NCI-H345 (cell line): ENCODE measurements around the gene BCL2L2.

ENCODE experiments used
- DNase-seq: peaks from one replicate; lab custom pipeline; 2025; lab: John Stamatoyannopoulos, UW

BCL2L2 gene

GRCh38 chr14:23299986-23300686, 6.5 kb upstream of the BCL2L2 start:
- DNase-seq = no peak

GRCh38 chr14:23300687-23301223, 5.9 kb upstream of the BCL2L2 start:
- no peak for DNase-seq

GRCh38 chr14:23301288-23301968, 5.2 kb upstream of the BCL2L2 start:
- peak; percentile 99 for DNase-seq

- DNase-seq = no peak
These were observed 4.7 kb upstream of the BCL2L2 start for GRCh38 chr14:23301969-23302289.

GRCh38 chr14:23302290-23303225, 4.1 kb upstream of the BCL2L2 start, which contains the start of gene PPP1R3E:
Gene PPP1R3E (minus strand): TSS chr14:23302859. CDS start chr14:23302576, 283 bp downstream.
- DNase-seq = peak; percentile 89

GRCh38 chr14:23307146-23307530, 505 bp downstream of the BCL2L2 start:
- DNase-seq = no peak

GRCh38 chr14:23307687-23308644, 1.3 kb downstream of the BCL2L2 start:
- no peak for DNase-seq

- DNase-seq = no peak
These were observed 2.2 kb downstream of the BCL2L2 start for GRCh38 chr14:23308721-23309445.

GRCh38 chr14:23310546-23310945, 3.9 kb downstream of the BCL2L2 start:
- no peak for DNase-seq

GRCh38 chr14:23316300-23316699, 9.7 kb downstream of the BCL2L2 start:
- DNase-seq = no peak

- DNase-seq = no peak
These were observed 13.3 kb downstream of the BCL2L2 start for GRCh38 chr14:23319746-23320583.

GRCh38 chr14:23320584-23321571, 14.2 kb downstream of the BCL2L2 start, which contains the start of gene PABPN1:
Gene PABPN1 (plus strand): TSS chr14:23321457. CDS start chr14:23321470, 13 bp downstream.
- DNase-seq = peak; percentile 100

- DNase-seq = peak; percentile 15
These were observed 15.2 kb downstream of the BCL2L2 start for GRCh38 chr14:23321572-23322547.

GRCh38 chr14:23322568-23323517, 16.2 kb downstream of the BCL2L2 start:
- no peak for DNase-seq

GRCh38 chr14:23323838-23324454, 17.3 kb downstream of the BCL2L2 start:
- no peak for DNase-seq
